B cell (primary cell): ENCODE measurements around the gene CTNND1.

Source experiments
- CTCF ChIP-seq: fragments of 200-600 bp; IDR thresholded peaks from one replicate; pipeline ENCODE4 v1.8.0; 2022; ENCODE audit warnings: antibody characterized with exemption, mild to moderate bottlenecking
- EZH2 ChIP-seq: IDR thresholded peaks from 2 replicates; pipeline ENCODE4 v1.6.1; 2012; ENCODE audit warnings: borderline replicate concordance, low read depth, mild to moderate bottlenecking, moderate library complexity, low read length; ENCODE audit not compliant: insufficient read depth, poor library complexity, severe bottlenecking

- TF ChIP-seq EZH2 (no peak), CTCF (no peak)
Measured at GRCh38 chr11:57804466-57804865, 42.9 kb downstream of the CTNND1 start.
